GM19099 (cell line): Measurements from ENCODE around the gene LITAFD.
A peak's percentile ranks its signal among the peaks of the same experiment; 100 is the strongest.

Experiments used
- POLR2A ChIP-seq: IDR thresholded peaks from 3 replicates; pipeline ENCODE4 v1.6.1; 2011; ENCODE audit warnings: low read depth; ENCODE audit not compliant: insufficient read length; ENCODE audit errors: extremely low read depth

Gene LITAFD

GRCh38 chr16:8854298-8854948, 27.7 kb upstream of the LITAFD start:
- TF ChIP-seq POLR2A: no peak

- TF ChIP-seq POLR2A: no peak
Measured at GRCh38 chr16:8855051-8855786, 26.9 kb upstream of the LITAFD start.

GRCh38 chr16:8855972-8856371, 26.2 kb upstream of the LITAFD start:
- TF ChIP-seq POLR2A: no peak

- no peak for TF ChIP-seq POLR2A
Measured at GRCh38 chr16:8858994-8859912, 22.9 kb upstream of the LITAFD start.

GRCh38 chr16:8859913-8860881, 22.0 kb upstream of the LITAFD start:
- no peak for TF ChIP-seq POLR2A

- TF ChIP-seq POLR2A: no peak
Measured at GRCh38 chr16:8861563-8862308, 20.4 kb upstream of the LITAFD start.

- TF ChIP-seq POLR2A: no peak
Measured at GRCh38 chr16:8862309-8863130, 19.6 kb upstream of the LITAFD start.

- peak; percentile 29 for TF ChIP-seq POLR2A
Measured at GRCh38 chr16:8863594-8864424, 18.3 kb upstream of the LITAFD start.

GRCh38 chr16:8864480-8865110, 17.6 kb upstream of the LITAFD start:
- no peak for TF ChIP-seq POLR2A

- TF ChIP-seq POLR2A: no peak
Measured at GRCh38 chr16:8865145-8865882, 16.8 kb upstream of the LITAFD start.
